Activated CD4-positive, alpha-beta T cell treated with anti-CD3 and anti-CD28 coated beads, Interleukin-2, Interleukin-4, amounts not matched to agents 100 ng/mL and 50 ng/mL, durations not matched to agents 16 hours and 8 hours (primary cell): ENCODE data around the gene BCDIN3D.

ENCODE experiments used
- DNase-seq: peaks from one replicate; pipeline ENCODE4 v3.0.0-alpha.2; 2020; ENCODE audit warnings: low spot score

Gene BCDIN3D

DNA sequence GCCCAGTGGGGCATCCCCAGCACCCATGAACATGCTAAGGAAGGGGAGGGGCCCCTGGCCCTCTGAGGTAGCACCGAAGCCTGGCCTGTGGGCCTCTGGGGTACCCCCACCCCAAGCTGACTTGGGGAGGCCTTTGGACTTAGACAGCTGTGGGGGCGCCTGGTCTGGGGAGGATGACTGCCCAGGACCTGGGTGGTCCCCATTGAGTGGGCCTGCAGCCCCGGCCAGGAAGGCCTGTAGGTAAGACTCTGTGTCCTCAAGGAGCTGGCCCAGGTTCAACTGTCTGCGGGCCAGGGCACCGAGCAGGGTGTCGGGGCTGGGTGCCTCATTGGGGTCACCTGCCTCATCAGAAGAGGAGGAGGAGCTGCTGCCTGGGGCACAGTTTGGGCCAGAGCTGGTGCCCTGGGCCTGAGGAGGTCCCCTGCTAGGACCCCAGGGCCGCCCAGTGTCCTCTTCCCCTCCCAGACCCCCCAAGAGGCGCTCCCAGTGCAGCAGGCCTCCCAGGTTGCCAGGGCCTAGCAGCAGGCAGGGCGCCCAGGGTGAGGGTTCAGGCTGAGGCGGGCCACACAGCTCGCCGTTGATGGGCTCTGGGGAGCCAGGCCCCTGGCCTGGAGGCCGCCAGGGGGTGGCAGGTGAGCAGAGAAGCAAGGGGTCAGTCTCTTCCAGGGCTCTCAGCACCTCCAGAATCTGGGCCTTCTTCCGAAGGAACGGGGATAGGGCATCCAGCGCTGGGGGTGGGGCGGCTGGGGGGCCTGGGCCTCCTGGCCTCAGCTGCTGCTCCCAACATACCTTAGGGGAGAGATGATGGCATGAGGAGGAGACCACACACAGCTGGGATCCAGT lies 46.1 kb downstream of the BCDIN3D start:
- no peak for DNase-seq

DNA sequence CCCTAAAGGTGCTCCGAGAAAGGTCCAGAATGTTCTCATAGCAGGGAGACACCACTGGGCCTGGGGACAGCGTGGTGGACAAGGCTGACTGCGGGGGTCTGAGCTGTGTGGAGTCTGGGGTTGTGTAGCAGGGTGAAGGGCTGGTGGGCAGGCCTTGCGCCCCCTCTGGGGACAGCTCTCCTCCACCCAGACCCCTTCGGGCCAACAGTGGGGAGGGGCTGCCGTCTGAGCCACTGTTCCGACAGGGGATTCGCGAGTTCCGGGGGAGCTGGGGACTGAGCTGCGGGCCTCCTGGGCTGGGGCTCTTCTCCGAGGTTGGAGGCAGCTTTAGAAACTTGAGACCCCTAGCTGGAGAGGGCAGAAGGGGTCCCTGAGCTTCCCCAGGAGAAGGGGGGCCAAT lies 46.8 kb downstream of the BCDIN3D start:
- DNase-seq = no peak

DNA sequence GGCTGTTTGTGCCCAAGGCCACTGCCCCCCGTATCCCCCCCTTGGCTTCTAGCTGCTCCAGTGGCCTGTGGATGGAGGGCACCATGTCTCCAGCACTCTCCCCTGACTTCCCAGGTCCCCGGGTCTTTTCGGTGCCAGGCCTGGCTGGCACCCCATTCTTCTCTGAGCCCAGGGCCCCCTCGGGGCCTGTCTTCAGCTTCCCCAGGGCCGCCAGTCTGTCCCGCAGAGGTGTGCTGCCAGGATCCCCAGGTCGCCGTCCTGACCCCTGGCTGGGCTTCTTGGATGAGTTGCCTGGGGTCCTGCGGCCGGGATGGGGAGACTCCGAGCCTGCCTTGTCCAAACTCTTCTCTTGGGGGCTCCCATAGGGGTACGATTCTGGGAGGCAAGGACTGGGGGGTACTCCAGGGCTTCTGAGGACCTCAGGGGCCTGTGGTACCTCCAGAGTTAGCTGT lies 47.2 kb downstream of the BCDIN3D start:
- no peak for DNase-seq

DNA sequence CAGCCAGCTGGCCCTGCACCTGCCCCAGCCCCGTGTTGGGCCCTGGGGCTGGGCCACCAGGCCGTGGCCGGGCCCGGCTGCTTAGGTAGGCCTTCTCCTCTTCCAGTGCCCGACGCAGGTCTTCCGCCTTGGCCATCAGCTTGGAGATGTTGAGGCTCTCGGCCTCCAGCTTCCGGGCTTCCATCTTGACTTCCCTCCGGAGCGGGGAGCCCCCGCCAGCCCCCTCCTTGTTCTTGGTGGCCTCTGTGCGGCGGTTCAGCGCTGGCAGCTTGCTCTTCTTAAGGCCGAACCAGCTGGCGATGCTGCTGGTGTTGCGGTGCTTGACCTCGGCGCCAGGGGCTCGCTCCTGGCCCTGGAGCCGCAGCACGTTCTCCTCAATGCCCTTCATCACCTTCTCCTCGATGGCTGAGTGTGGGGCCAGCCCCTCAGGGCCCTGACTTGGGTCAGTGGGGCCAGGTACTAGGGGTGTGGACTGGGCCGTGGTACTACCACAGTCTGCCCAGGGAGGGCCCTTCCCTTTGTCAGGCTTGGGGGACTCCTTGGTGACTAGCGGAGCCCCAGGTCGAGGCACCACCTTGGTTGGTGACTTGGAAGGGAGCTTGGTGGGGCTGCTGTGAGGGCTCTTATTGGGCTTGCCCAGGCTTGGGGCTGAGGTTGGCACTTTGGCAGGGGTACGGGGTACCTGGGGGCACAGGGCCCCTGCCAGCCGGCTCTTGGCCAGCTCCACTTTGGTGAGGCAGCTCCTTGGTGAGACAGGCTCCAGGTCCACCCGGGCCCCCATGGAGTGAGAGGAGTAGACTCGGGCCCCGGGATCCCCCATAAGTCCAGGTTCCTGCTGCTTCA lies 47.9 kb downstream of the BCDIN3D start:
- DNase-seq = no peak

GRCh38 chr12:49794021-49794420 lies 48.9 kb downstream of the BCDIN3D start:
- no peak for DNase-seq

DNA sequence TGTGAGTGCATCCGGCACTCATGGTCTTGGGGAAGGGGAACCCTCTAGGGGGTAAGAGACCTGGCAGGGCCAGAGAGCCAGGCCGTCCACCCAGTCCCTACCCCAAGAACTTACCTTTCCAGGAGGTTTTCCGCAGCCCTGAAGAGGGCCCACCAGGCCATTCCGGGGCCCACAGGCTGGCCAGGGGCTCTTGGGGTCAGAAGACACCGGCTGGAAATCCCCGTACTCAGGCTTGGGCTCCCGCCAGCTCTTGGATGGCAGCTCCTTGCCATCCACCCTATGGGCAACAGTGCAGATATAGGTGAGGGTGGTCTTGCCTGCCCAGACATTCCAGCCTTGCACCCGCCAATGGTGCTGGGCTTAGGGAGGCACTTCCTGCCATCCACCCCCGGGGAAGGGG lies 49.3 kb downstream of the BCDIN3D start:
- DNase-seq = no peak

GRCh38 chr12:49792976-49793580 lies 49.8 kb downstream of the BCDIN3D start:
- DNase-seq = no peak

GRCh38 chr12:49792181-49792970 lies 50.5 kb downstream of the BCDIN3D start:
- DNase-seq = no peak

GRCh38 chr12:49791700-49792099 lies 51.2 kb downstream of the BCDIN3D start:
- DNase-seq = no peak

DNA sequence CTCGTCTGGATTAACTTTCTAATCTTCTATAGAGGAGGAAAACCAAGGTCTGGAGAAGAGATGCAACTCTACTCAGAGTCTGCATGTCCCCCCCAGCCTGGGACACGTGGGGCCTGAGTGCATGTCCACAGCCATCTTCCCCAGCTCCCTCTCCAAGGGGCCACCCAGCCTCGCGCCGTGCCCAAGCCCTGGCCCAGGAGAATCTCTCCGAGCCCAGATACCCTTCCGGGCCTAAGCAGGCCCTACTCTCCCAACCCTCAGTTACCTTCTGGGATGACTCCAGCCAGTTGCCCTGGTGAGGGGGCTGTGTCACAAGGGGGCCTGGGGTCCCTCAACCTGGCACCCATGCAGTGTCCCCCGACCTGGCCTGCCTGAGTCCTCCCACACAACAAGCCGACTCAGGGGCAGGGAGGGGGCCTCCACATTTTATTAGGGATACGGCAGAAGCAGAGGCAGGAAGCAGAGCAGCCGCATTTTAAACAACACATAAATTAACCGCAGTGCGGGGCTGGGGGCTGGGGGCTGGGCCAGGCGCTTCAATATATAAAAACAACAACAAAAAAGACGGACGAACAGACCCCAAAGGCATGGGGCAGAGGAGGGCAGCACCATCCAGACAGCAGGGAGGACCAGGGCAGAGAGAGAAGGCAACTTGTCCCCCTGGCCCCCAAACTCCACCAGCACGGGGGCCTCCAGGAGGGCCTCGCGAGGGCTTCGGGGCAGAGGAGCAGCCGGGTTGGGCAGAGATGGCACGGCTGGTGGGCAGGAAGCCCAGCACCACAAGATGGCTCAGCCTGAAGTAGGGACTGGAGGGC lies 52.0 kb downstream of the BCDIN3D start:
- DNase-seq = no peak

DNA sequence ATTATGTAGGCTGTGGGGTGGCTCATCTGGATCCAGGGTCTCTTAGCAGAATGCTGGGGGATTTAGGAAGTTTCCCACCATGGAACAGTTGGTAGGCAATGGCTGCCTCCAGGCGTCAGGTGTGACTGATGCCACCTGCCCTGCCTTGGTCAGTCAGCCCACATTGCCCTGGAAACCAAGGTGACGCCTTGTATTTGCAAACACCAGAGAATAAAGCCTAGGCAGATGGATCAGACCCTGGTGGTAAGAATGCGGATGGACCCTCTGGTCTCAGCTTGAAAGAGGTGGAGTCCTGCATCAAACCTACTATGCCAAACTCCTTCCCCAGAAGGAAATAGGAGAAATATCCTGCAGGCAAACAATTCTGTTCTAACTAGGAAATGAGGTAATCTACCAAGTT lies 52.9 kb downstream of the BCDIN3D start:
- DNase-seq = no peak

- no peak for DNase-seq
Measured at GRCh38 chr12:49787672-49788071, 55.2 kb downstream of the BCDIN3D start.
